Fibroblast of skin of left biceps (primary cell): Measurements from ENCODE around the gene TMEM247.
"Not testable (repeated sequence)": the region's sequence is repeated elsewhere in the genome, so short reads cannot be mapped to it uniquely, and the experiment has no call there.

Source experiments
- DNase-seq, 2 experiments: peaks; one replicate each; pipeline ENCODE4 v3.0.0-alpha.2; 2013; ENCODE audit warnings: low read depth in 2 of 2

Gene TMEM247

GRCh38 chr2:46510598-46511177 lies 31.3 kb downstream of the TMEM247 start:
- DNase-seq, result no peak

GRCh38 chr2:46512185-46512584 lies 32.8 kb downstream of the TMEM247 start:
- DNase-seq, result no peak

GRCh38 chr2:46514738-46515137 lies 35.4 kb downstream of the TMEM247 start:
- DNase-seq, result no peak

GRCh38 chr2:46517485-46517884 lies 38.1 kb downstream of the TMEM247 start:
- no peak for DNase-seq

GRCh38 chr2:46518861-46519260 lies 39.5 kb downstream of the TMEM247 start:
- DNase-seq, result no peak

- no peak for DNase-seq
These were observed 39.9 kb downstream of the TMEM247 start for GRCh38 chr2:46519265-46519664.

GRCh38 chr2:46520130-46520711 lies 40.9 kb downstream of the TMEM247 start:
- DNase-seq, result no peak

- DNase-seq, result peak; percentile 62 to 63
These were observed 41.9 kb downstream of the TMEM247 start for GRCh38 chr2:46521215-46521683.

- DNase-seq, result not testable (repeated sequence)
These were observed 43.0 kb downstream of the TMEM247 start for GRCh38 chr2:46522385-46522784.

- no peak for DNase-seq
These were observed 46.3 kb downstream of the TMEM247 start for GRCh38 chr2:46525522-46526155.

- no peak for DNase-seq
These were observed 49.5 kb downstream of the TMEM247 start for GRCh38 chr2:46528880-46529279.

GRCh38 chr2:46530639-46531038 lies 51.3 kb downstream of the TMEM247 start:
- no peak for DNase-seq

- no peak for DNase-seq
These were observed 52.5 kb downstream of the TMEM247 start for GRCh38 chr2:46531863-46532262.
